Right lobe of liver (tissue), 6 donors: ENCODE data around the gene VIPR1. TPM values are rescaled to one million over a fixed set of nuclear protein-coding genes. Genes with fewer than 3 reads are reported as not detected.
A peak's percentile ranks its signal among the peaks of the same experiment; 100 is the strongest.

Source experiments
- ATAC-seq, 4 donors: fragments of 200-7000 bp; cut with Tn5 transposase; one replicate each; pipeline ENCODE4 v1.9.1; 2020; ENCODE audit warnings: mild to moderate bottlenecking in 4 of 4, moderate library complexity in 4 of 4
- DNase-seq, 3 donors: peaks; one replicate each; pipeline ENCODE4 v3.0.0-alpha.2; 2020
- H3K27ac ChIP-seq, 3 donors: fragments of 200-600 bp; one replicate each; pipeline ENCODE4 v1.8.0; 2022
- H3K27me3 ChIP-seq, 2 donors: fragments of 200-600 bp; one replicate each; pipeline ENCODE4 v1.8.0; 2022
- H3K36me3 ChIP-seq, 4 donors: fragments of 200-600 bp; sonication (generic) in 1 of 4; one replicate each; pipeline versions ENCODE4 v1.5.1 to v1.8.0; 2017 to 2022; ENCODE audit warnings: control low read depth in 1 of 4
- H3K4me1 ChIP-seq, 4 donors: fragments of 200-600 bp; sonication (generic) in 1 of 4; one replicate each; pipeline versions ENCODE4 v1.5.1 to v1.8.0; 2017 to 2022; ENCODE audit warnings: control low read depth in 1 of 4
- H3K4me3 ChIP-seq, 3 donors: fragments of 200-600 bp; one replicate each; pipeline ENCODE4 v1.8.0; 2022
- H3K9me3 ChIP-seq, 4 donors: fragments of 200-600 bp; sonication (generic) in 1 of 4; one replicate each; pipeline versions ENCODE4 v1.5.1 to v1.8.0; 2017 to 2022; ENCODE audit warnings: control low read depth in 1 of 4
- CTCF ChIP-seq, 4 donors: fragments of 200-600 bp in 3 of 4; fragments of 450-650 bp in 1 of 4; IDR thresholded peaks; one replicate each; pipeline versions ENCODE4 v1.5.1 to v1.8.0; 2016 to 2022; ENCODE audit warnings: antibody characterized with exemption in 4 of 4, mild to moderate bottlenecking in 2 of 4
- POLR2A ChIP-seq: fragments of 450-650 bp; IDR thresholded peaks from one replicate; pipeline ENCODE4 v1.6.1; 2017; ENCODE audit warnings: antibody characterized with exemption, mild to moderate bottlenecking
- WGBS: methylation state at CpG from one replicate; pipeline ENCODE4 v1.1.6; 2018; ENCODE audit warnings: low coverage, low lambda C conversion rate; ENCODE audit not compliant: insufficient coverage; ENCODE audit errors: missing lambda C conversion rate; 5-methylcytosine and 5-hydroxymethylcytosine counted together
- intact Hi-C, 2 donors: fragments of 100-400 bp; cut with DNase I; formaldehyde crosslinking; loops; one replicate each; pipeline versions ENCODE4 v1.11.2 to v1.14.1; 2022
- total RNA-seq, 6 experiments: library from RNA; depleted of rRNA in 2 of 6; stranded (reverse); fragments of >200 nt in 2 of 6; fragmentation: NEBNext Ultra II Directional in 3 of 6; extraction: Animal tissue kit (Norgen Biotek cat#: 25700) in 3 of 6; gene quantifications; one replicate each; pipeline versions ENCODE4 v1.1.0 to v1.2.4, GENCODE V29; 2016 to 2023
- donor health status: DM: no; HTN: yes; CAD: no.
- donor health status: DM: no; HTN: no; CAD: no.
- donor health status: DM: no; HTN: no; CAD: no.
- donor health status: DM: no; HTN: yes; CAD: no.
- donor health status: DM: no; HTN: yes; CAD: no.

Gene VIPR1
- total RNA-seq, 6 experiments from 2014 or later, result 1.9 to 34.5 (median 18.2) TPM

GRCh38 chr3:42524751-42525150 is 22.3 kb downstream of the VIPR1 start:
- TF ChIP-seq CTCF (IDR thresholded peaks at IDR 0.05), result no peak
- TF ChIP-seq POLR2A, result no peak
- no peak overlapping the region for H3K4me3 ChIP-seq
- no peaks in the 10 kb centered on the region for H3K9me3 ChIP-seq
- H3K27me3 ChIP-seq, result no peaks in the 10 kb centered on the region
- peak in 3 of 4 donors; percentile 21 to 29 (median 24) for ATAC-seq
- intact Hi-C loops, result no loop called here
- DNase-seq, result no peak
- no peaks in the 10 kb centered on the region for H3K4me1 ChIP-seq
- WGBS, result 100% methylated on average over 3 of the region's 3 CpGs
- H3K27ac ChIP-seq, result no peak overlapping the region
- no peaks in the 10 kb centered on the region for H3K36me3 ChIP-seq

- H3K4me1 ChIP-seq, result no peaks in the 10 kb centered on the region
- 86% methylated on average over 3 of the region's 4 CpGs for WGBS
- DNase-seq (no peak), ATAC-seq (no peak)
- no peak overlapping the region for H3K4me3 ChIP-seq
- intact Hi-C loops, result no loop called here
- no peaks in the 10 kb centered on the region for H3K27me3 ChIP-seq
- TF ChIP-seq CTCF (IDR thresholded peaks at IDR 0.05) (no peak), POLR2A (no peak)
- H3K36me3 ChIP-seq, result no peaks in the 10 kb centered on the region
- no peaks in the 10 kb centered on the region for H3K9me3 ChIP-seq
- no peak overlapping the region for H3K27ac ChIP-seq
Measured at GRCh38 chr3:42525212-42525611, 22.8 kb downstream of the VIPR1 start.

GRCh38 chr3:42525736-42526345 is 23.4 kb downstream of the VIPR1 start:
- no peak for ATAC-seq
- no peak overlapping the region for H3K4me3 ChIP-seq
- WGBS, result 40% methylated on average over 1 of the region's 13 CpGs
- no peak for DNase-seq
- no peaks in the 10 kb centered on the region for H3K27me3 ChIP-seq
- intact Hi-C loops, result no loop called here
- H3K9me3 ChIP-seq, result no peaks in the 10 kb centered on the region
- no peaks in the 10 kb centered on the region for H3K4me1 ChIP-seq
- no peaks in the 10 kb centered on the region for H3K36me3 ChIP-seq
- H3K27ac ChIP-seq, result no peak overlapping the region
- TF ChIP-seq POLR2A (no peak), CTCF (IDR thresholded peaks at IDR 0.05) (no peak)

GRCh38 chr3:42526616-42527367 is 24.3 kb downstream of the VIPR1 start:
- no peak overlapping the region for H3K27ac ChIP-seq
- 44% methylated on average over 5 of the region's 15 CpGs for WGBS

More at GRCh38 chr3:42526616-42527367, 24.3 kb downstream of the VIPR1 start:
- DNase-seq (peak in 1 of 3 donors; percentile 18), ATAC-seq (no peak)
- Histone ChIP-seq H3K27me3 (no peaks in the 10 kb centered on the region), H3K9me3 (no peaks in the 10 kb centered on the region), H3K4me3 (no peak overlapping the region), H3K36me3 (no peaks in the 10 kb centered on the region), H3K4me1 (no peaks in the 10 kb centered on the region)
- no peak for TF ChIP-seq CTCF (IDR thresholded peaks at IDR 0.05)
- TF ChIP-seq POLR2A, result no peak
- intact Hi-C loops, result no loop called here
